HG02759 (cell line): ENCODE measurements around the gene OR13H1.
"Not testable (repeated sequence)": the region's sequence is repeated elsewhere in the genome, so short reads cannot be mapped to it uniquely, and the experiment has no call there.

Experiments
- ATAC-seq: cut with Tn5 transposase; IDR thresholded peaks from one replicate; pipeline ENCODE4 v1.9.1; 2021; ENCODE audit warnings: mild to moderate bottlenecking, moderate library complexity; ENCODE audit not compliant: unreplicated experiment

The OR13H1 gene

GRCh38 chrX:131543774-131544173 lies at the start of gene OR13H1:
OR13H1 (plus strand) TSS chrX:131544074; CDS start chrX:131544074, 0 bp downstream.
- no peak for ATAC-seq

- ATAC-seq = not testable (repeated sequence)
Measured at GRCh38 chrX:131501556-131501955, 42.3 kb upstream of the OR13H1 start.

GRCh38 chrX:131513159-131513914 lies 30.5 kb upstream of the OR13H1 start:
- ATAC-seq = no peak

GRCh38 chrX:131521824-131522223 lies 22.1 kb upstream of the OR13H1 start:
- ATAC-seq = no peak

GRCh38 chrX:131544218-131544617 lies 344 bp downstream of the OR13H1 start:
- ATAC-seq = no peak

- no peak for ATAC-seq
Measured at GRCh38 chrX:131549011-131549410, 5.1 kb downstream of the OR13H1 start.

GRCh38 chrX:131552453-131552852 lies 8.6 kb downstream of the OR13H1 start:
- ATAC-seq = not testable (repeated sequence)

GRCh38 chrX:131558562-131558961 lies 14.7 kb downstream of the OR13H1 start:
- no peak for ATAC-seq

- no peak for ATAC-seq
Measured at GRCh38 chrX:131564553-131565229, 20.8 kb downstream of the OR13H1 start.

GRCh38 chrX:131565909-131566308 lies 22.0 kb downstream of the OR13H1 start:
- ATAC-seq = no peak

GRCh38 chrX:131571348-131571747 lies 27.5 kb downstream of the OR13H1 start:
- ATAC-seq = no peak

GRCh38 chrX:131572372-131573014 lies 28.6 kb downstream of the OR13H1 start:
- no peak for ATAC-seq

- ATAC-seq = no peak
Measured at GRCh38 chrX:131577413-131577812, 33.5 kb downstream of the OR13H1 start.

- no peak for ATAC-seq
Measured at GRCh38 chrX:131577999-131578734, 34.3 kb downstream of the OR13H1 start.

GRCh38 chrX:131578735-131579367 lies 35.0 kb downstream of the OR13H1 start:
- ATAC-seq = not testable (repeated sequence)

GRCh38 chrX:131588995-131589394 lies 45.1 kb downstream of the OR13H1 start:
- no peak for ATAC-seq
